Fibroblast of lung (primary cell): ENCODE data around the gene TMPRSS11B. TPM values are rescaled to one million over a fixed set of nuclear protein-coding genes. Genes with fewer than 3 reads are reported as not detected.

ENCODE experiments used
- DNase-seq, 2 donors: peaks; one replicate each; pipeline versions ENCODE4 v3.0.0 to v3.0.0-alpha.2; 2010; ENCODE audit warnings: low read depth in 2 of 2
- H2AFZ ChIP-seq: 2 replicates; pipeline ENCODE4 v1.5.1; 2012; ENCODE audit warnings: low read length, control low read depth, inconsistent platforms
- H3K27ac ChIP-seq: 2 replicates; pipeline ENCODE4 v1.5.1; 2011; ENCODE audit warnings: low read length, control low read depth; ENCODE audit not compliant: insufficient read depth
- H3K27me3 ChIP-seq: 2 replicates; pipeline ENCODE4 v1.5.1; 2011; ENCODE audit warnings: mild to moderate bottlenecking, low read length; ENCODE audit not compliant: control insufficient read depth, insufficient read depth
- H3K36me3 ChIP-seq: 2 replicates; pipeline ENCODE4 v1.5.1; 2011; ENCODE audit warnings: low read length; ENCODE audit not compliant: control insufficient read depth, insufficient read depth
- H3K4me1 ChIP-seq: 2 replicates; pipeline ENCODE4 v1.5.1; 2011; ENCODE audit warnings: low read length; ENCODE audit not compliant: control insufficient read depth, insufficient read depth; ENCODE audit errors: extremely low read depth
- H3K4me2 ChIP-seq: 2 replicates; pipeline ENCODE4 v1.5.1; 2011; ENCODE audit warnings: low read length, control low read depth; ENCODE audit not compliant: insufficient read depth; ENCODE audit errors: extremely low read depth
- H3K4me3 ChIP-seq, 4 experiments: fragments of 200-600 bp in 1 of 4; sonication (generic) in 1 of 4; replicated peaks in 1 of 4; 2 replicates each; pipeline ENCODE4 v1.5.1; 2011 to 2016; ENCODE audit warnings: low read length in 4 of 4, low read depth in 3 of 4, mild to moderate bottlenecking in 3 of 4, control low read depth in 2 of 4, inconsistent platforms in 1 of 4, mixed read lengths in 1 of 4; ENCODE audit not compliant: insufficient read depth in 1 of 4; ENCODE audit errors: control extremely low read depth in 1 of 4
- H3K79me2 ChIP-seq: 2 replicates; pipeline ENCODE4 v1.5.1; 2012; ENCODE audit warnings: mild to moderate bottlenecking, low read length, inconsistent platforms; ENCODE audit not compliant: control insufficient read depth, insufficient read depth
- H3K9ac ChIP-seq: 2 replicates; pipeline ENCODE4 v1.5.1; 2011; ENCODE audit warnings: mild to moderate bottlenecking, low read length, control low read depth; ENCODE audit not compliant: insufficient read depth
- H3K9me3 ChIP-seq: 2 replicates; pipeline ENCODE4 v1.5.1; 2012; ENCODE audit warnings: low read depth, low read length; ENCODE audit not compliant: control insufficient read depth, insufficient read depth
- H4K20me1 ChIP-seq: 2 replicates; pipeline ENCODE4 v1.5.1; 2011; ENCODE audit warnings: low read length; ENCODE audit not compliant: control insufficient read depth, insufficient read depth; ENCODE audit errors: extremely low read depth
- EZH2 ChIP-seq: IDR thresholded peaks from 2 replicates; pipeline ENCODE4 v1.5.1; 2012; ENCODE audit warnings: low read length, control low read depth, mild to moderate bottlenecking; ENCODE audit errors: missing control alignments
- polyA plus RNA-seq, 2 donors: library from polyadenylated mRNA; depleted of rRNA in 1 of 2; stranded (reverse) in 1 of 2; unstranded in 1 of 2; fragments of >200 nt; gene quantifications; 2 replicates each; pipeline ENCODE4 v1.2.1, GENCODE V29; 2011 to 2012; ENCODE audit warnings: missing spikeins in 1 of 2
- total RNA-seq: library from RNA; depleted of rRNA; stranded (reverse); fragments of >200 nt; gene quantifications from 2 replicates; pipeline ENCODE4 v1.2.1, GENCODE V29; 2014
- TF ChIP-seq, protein P1 (sequence below), 2 donors: IDR thresholded peaks in 1 of 2; conservative IDR thresholded peaks in 1 of 2; 1 replicate in 1 of 2; 2 replicates in 1 of 2; pipeline ENCODE4 v1.5.1; 2011 to 2012; ENCODE audit warnings: low read length in 2 of 2, control low read depth in 1 of 2, inconsistent platforms in 1 of 2, low read depth in 1 of 2, mild to moderate bottlenecking in 1 of 2

The TMPRSS11B gene
- total and polyA plus RNA-seq, 2 donors (not counting 1 experiment from before 2014, with no cell fraction given) = not detected

GRCh38 chr4:68240620-68241019 lies 4.9 kb downstream of the TMPRSS11B start:
- Histone ChIP-seq H4K20me1 (no peaks in the 10 kb centered on the region), H3K4me3 (no peak overlapping the region), H3K79me2 (no peaks in the 10 kb centered on the region), H3K4me1 (no peaks in the 10 kb centered on the region), H3K27me3 (no peaks in the 10 kb centered on the region), H3K27ac (no peak overlapping the region), H3K36me3 (no peaks in the 10 kb centered on the region), H3K9me3 (no peaks in the 10 kb centered on the region), H3K9ac (no peak overlapping the region), H3K4me2 (no peak overlapping the region), H2AFZ (no peak overlapping the region)
- TF ChIP-seq, protein P1, sequence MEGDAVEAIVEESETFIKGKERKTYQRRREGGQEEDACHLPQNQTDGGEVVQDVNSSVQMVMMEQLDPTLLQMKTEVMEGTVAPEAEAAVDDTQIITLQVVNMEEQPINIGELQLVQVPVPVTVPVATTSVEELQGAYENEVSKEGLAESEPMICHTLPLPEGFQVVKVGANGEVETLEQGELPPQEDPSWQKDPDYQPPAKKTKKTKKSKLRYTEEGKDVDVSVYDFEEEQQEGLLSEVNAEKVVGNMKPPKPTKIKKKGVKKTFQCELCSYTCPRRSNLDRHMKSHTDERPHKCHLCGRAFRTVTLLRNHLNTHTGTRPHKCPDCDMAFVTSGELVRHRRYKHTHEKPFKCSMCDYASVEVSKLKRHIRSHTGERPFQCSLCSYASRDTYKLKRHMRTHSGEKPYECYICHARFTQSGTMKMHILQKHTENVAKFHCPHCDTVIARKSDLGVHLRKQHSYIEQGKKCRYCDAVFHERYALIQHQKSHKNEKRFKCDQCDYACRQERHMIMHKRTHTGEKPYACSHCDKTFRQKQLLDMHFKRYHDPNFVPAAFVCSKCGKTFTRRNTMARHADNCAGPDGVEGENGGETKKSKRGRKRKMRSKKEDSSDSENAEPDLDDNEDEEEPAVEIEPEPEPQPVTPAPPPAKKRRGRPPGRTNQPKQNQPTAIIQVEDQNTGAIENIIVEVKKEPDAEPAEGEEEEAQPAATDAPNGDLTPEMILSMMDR (conservative IDR thresholded peaks at IDR 0.05 in 1 of 2, IDR thresholded peaks at IDR 0.05 in 1 of 2; ENCODE audit: low read depth in 1 of 2, low read length in 2 of 2) = no peak
- no peak for DNase-seq

GRCh38 chr4:68228568-68228967 lies 16.9 kb downstream of the TMPRSS11B start:
- Histone ChIP-seq H4K20me1 (no peaks in the 10 kb centered on the region), H3K27me3 (no peaks in the 10 kb centered on the region), H3K4me2 (no peak overlapping the region), H3K9me3 (no peaks in the 10 kb centered on the region), H3K9ac (no peak overlapping the region), H2AFZ (no peak overlapping the region), H3K27ac (no peak overlapping the region), H3K79me2 (no peaks in the 10 kb centered on the region), H3K4me1 (no peaks in the 10 kb centered on the region), H3K4me3 (no peak overlapping the region), H3K36me3 (no peaks in the 10 kb centered on the region)
- TF ChIP-seq, protein P1 (conservative IDR thresholded peaks at IDR 0.05 in 1 of 2, IDR thresholded peaks at IDR 0.05 in 1 of 2; ENCODE audit: low read depth in 1 of 2, low read length in 2 of 2) = no peak
- TF ChIP-seq EZH2 = no peak
- DNase-seq = no peak

DNA sequence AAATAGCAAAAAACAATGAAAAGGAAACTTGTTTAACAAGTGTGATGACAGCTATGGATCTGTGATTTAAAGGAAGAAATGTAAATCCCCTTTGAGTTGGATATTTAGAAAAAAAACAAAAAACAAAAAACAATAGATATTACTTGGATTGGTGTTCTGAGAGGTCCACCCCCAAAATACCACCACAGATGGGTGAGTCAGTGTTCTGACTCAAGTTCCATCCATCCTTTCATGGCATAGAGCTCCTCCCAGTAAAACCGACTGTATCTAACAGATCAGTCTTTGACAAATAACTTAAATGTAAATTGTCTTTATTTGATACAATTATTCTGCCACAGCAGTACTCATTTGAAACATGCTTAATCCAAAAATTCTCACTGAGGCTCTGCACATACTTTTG lies 27.4 kb downstream of the TMPRSS11B start:
- Histone ChIP-seq H3K4me1 (no peaks in the 10 kb centered on the region), H3K9ac (no peak overlapping the region), H3K9me3 (no peaks in the 10 kb centered on the region), H3K4me3 (no peak overlapping the region), H3K79me2 (no peaks in the 10 kb centered on the region), H3K27me3 (no peaks in the 10 kb centered on the region), H3K4me2 (no peak overlapping the region), H3K36me3 (no peaks in the 10 kb centered on the region), H3K27ac (no peak overlapping the region), H4K20me1 (no peaks in the 10 kb centered on the region), H2AFZ (no peak overlapping the region)
- DNase-seq = peak in 1 of 2 donors; percentile 23
- no peak for TF ChIP-seq EZH2
- TF ChIP-seq, protein P1 (conservative IDR thresholded peaks at IDR 0.05 in 1 of 2, IDR thresholded peaks at IDR 0.05 in 1 of 2; ENCODE audit: low read depth in 1 of 2, low read length in 2 of 2) = no peak
